Stimulated activated CD4-positive, alpha-beta T cell treated with anti-CD3 and anti-CD28 coated beads, TNF-alpha, amount 100 ng/mL, for 48 hours (primary cell): ENCODE results near the gene TLE7.
A peak's percentile ranks its signal among the peaks of the same experiment; 100 is the strongest.

ENCODE experiments used
- DNase-seq, 3 donors: peaks; one replicate each; pipeline ENCODE4 v3.0.0-alpha.2; 2020; ENCODE audit warnings: low read depth in 3 of 3

The TLE7 gene

DNA sequence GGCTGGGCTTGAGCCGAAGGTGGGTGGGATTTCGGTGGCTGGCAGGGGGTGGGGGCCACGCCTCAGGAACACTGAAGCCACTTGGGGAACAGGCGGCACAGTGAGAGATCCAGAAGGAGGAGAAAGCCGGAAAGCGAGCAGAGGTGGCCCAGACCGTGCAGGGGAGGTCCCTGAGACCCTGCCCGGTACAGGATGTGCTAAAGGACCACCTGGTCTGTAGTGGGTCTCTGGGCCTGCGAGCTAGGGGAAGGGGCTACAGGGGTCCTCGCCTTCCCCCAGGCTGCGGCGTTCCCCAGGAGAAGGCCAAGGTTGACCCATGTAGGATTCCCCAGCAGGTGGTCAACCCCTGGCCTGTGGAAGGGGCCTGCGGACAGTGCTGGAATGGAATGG, at the start of gene TLE7:
Gene TLE7, minus strand, starts transcription at position 4 of the 390 bp plus-strand sequence. CDS start 8,730 bp downstream, outside the sequence.
- no peak for DNase-seq

DNA sequence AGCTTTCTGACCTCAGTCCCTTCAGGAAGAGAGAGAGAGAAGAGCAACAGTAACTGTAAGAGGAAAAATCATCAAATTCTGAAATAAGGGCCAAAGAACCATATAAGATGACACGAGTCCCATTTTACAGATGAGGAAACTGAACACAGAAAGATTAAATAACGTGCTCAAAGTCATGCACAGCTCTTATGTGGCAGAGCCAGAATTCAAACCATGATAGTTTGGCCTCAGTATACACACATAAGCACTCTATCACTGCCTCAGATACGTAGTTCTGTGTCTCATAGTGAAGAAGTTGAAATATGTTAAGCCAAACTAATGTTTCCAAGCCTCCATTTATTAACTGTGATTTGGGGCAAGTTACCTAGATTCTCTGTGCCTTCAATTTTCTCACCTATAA, 49.2 kb upstream of the TLE7 start:
- DNase-seq, result no peak

DNA sequence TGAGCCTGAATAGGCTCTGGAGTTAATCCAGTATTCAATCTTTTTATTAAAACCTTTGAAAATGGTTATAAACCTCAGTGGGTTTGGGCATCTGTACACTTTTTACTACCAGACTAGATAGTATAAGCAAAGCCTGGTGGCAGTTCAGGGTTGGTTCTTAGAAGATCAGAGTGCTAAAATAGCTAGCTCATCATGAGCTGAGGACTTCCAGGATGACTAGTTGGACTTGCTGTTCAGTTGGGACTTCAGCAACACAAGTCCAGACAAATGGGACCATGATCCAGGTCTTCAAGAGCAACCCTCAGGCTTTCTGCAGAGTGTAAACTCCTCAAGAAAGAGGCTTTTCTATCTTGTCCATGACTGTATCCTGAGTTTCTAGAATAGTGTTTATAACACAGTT, 48.5 kb upstream of the TLE7 start:
- no peak for DNase-seq

DNA sequence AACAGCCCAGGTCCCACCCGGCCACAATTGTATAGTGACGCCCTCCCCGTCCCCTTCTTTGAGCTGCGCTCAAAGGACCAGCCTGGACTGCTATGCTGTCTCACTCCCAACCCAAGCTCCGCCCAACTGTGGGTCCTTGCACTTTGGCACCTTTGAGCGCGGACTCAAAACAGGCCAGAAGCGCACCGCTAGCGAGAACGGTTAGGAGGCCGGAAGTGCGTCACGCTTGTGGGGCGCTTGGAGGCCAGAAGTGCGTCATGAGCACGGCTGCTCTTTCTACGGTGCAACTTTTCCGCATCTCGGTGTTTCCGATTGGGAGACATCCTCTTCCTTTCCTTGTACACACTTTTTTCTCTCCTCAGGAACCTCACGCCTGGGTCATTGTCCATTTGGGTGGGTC, 47.3 kb upstream of the TLE7 start, which contains the start of gene ZNF19:
Gene ZNF19, minus strand, starts transcription at position 203 of the 400 bp plus-strand sequence. CDS start 7,210 bp downstream, outside the sequence.
- no peak for DNase-seq

DNA sequence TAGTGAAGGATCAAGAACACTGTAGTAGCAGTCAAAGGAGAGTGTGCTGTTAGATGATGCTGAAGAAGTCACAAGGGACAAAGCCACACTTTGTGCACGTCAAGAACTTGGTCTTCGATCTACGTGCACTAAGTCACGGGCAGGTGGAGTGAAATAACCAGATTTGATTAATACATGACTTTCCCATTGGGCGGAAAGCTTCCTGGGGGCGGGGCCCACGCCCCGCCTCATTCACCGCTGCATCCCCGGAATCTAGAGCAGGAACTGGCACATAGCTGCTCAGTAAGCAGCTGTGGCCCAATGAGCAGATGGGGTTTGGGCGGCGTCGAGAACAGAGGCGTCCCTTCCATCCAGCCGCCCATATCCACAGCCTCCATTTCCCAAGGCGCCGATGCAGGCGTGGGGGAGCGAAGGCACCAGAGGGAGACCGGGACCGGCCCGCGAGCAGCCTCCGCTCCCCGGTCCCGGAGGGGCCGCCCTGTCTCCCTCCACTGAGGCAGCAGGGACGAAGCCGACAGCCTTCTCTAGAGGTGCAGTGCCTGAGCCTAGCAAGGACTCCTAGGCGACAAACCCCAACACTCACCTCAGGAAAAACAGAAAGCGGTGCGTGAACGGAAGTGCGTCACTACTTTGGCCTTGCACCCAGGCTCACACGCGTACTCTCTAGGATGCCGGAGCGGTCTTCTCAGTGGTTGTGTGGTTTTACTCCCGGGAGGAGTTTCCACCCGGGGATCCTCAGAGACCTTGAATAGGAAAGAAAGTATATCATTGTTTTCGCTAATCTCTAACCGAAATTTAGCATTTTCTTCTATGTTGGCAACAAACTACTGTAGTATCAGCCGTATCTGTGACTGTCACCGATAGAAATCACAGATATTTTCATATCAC, 42.4 kb upstream of the TLE7 start:
- DNase-seq, result peak; percentile 51 to 67 (median 62)

DNA sequence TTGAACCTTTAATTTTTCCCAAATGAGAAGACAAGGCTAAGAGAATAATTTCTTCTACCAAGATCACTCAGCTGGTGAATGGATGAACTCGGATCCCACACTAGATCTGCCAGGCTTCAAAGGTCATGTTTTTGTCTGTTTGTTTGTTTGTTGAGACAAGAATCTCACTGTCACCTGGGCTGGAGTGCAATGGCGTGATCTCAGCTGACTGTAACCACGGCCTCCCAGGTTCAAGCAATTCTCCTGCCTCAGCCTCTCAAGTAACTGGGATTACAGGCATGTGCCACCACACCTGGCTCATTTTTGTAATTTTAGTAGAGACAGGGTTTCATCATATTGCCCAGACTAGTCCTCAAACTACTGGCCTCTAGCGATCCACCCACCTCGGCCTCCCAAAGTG, 40.7 kb upstream of the TLE7 start:
- DNase-seq, result no peak

DNA sequence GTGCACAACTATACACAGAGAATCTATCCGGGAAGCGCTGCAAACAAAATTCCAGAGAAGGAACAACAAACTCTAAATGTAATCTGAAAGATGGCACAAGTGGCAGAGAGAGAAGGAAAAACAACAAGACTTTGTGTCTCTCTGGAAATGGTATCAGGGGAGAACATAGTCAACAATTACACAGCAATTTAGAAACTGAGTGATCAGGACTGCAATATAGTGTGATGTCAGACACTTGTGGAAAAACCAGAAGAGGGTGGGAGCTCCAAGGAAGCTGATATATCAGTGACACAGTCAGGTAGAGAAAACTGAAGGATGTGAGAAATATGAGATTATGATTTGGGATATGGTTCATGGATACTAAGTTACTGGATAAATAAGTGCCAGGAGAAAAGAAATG, 39.1 kb upstream of the TLE7 start:
- DNase-seq, result no peak

DNA sequence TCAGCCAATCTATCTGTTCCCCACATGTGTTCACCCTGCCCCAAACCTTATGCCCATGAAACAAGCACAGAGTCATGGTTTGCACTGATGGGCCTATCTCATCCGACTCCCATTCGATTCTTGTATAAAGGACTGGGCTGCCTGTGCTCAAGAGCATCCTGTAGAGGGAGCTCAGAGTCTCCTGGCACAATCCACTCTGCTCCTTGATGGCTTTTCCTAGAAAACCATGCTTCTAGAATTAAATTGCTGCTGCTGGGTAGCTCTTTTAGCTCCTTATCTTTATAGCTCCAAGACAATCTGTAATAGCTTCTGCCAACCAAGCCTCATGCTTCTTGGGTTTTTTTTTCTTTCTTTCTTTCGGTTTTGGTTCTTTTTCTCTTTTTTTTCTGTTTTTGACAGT, 37.6 kb upstream of the TLE7 start:
- DNase-seq, result no peak

DNA sequence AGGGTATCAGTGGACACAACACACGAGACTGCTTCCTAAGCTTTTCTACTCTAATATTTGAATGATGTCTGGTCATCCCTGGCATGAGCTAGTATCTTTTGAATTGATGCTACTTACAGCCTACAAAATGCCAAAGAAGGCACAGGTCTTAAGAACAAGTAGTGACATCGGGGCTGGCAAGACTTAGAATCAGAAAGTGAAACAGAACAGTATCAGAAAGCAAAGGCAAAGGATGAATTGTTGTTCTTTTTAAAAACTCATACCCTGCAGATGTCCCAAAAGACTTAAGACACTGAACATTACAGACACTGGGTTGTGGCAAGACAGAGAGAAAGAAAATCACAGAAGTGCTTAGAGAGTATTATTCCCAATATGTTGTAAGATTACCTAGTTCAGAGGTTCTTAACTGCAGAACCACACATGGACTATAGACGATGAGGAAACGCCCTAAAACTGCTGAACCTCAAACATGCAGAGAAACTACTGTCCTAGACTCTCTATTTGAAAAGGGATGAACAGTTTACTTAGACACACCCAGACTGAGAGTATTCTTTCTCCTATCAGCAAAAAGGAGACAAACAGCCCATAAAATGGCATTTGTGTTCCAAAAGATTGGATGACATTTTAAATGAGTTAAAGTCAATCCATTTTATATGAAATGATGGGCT, 34.7 kb upstream of the TLE7 start:
- no peak for DNase-seq

DNA sequence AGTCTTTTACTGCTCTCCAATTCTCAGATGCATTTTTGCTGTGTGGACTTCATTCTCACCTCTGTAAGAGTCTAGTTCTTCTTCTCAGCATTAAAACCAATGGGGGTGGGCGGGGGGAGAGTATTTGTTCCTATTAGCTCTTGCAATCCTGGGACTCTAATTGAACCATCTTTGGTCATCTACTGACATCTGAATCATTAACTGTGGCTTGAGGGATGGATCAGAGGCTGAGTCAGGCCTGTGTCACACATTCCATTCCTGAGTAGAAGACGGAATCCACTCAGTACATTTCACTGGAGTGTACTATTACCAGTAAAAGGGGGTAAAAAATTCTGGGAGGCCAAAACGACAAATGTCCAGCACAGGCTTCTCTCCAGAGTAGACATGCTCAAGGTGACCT, 33.0 kb upstream of the TLE7 start:
- DNase-seq, result no peak

DNA sequence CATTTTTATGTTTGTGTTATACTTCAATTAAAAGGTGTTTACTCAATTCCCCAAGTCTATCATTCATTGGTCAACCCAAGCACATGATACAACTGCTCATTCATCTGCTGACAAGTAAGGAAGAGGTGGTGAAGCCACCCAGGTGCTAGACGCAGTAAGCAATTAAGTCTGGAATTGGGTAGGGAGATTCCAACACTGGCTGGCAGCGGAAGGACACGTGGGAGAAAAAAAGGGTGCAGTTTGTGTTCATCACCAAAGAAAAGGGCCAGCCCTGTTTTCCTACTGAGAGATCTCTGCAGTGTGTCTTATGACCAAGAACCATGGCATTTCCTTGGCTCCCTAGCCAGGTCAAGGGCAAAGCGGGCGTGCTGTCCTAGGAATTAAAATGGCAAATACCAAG, 32.0 kb upstream of the TLE7 start:
- no peak for DNase-seq

DNA sequence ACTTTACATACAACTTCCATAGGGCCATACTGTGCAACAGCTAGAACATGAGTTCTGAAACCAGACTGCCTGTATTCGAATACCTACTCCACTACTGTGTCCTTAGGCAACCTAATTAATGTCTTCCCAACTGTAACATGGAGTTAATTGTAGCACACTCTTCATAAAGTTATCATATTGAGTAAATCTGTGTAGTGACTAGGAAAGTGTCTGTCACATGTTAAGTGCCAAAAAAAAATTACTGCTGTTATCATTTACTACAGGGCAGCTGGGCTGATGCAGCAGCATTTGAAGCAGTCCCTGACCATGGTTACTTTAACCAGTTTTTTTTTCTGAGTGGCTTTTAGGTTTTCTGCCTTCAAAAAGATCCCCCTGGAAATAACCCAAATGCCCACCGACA, 31.1 kb upstream of the TLE7 start:
- DNase-seq, result no peak

DNA sequence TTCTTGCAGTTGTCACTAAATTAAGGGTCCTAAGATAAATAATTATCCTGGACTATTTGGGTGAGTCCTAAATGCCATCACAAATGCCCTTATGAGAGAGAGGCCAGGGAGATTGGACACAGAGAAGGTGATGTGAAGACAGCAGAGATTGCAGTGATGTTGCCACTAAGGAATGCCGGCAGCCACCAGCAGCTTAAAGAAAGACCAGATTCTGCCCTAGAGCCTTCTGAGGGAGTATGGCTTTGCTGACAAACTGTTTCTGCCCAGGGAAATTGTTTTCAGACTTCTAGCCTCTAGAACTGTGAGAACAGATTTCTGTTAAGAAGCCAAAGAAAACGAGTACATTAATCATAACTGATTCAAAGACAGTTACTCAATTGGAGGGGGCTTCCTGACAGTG, 30.2 kb upstream of the TLE7 start:
- DNase-seq, result no peak

DNA sequence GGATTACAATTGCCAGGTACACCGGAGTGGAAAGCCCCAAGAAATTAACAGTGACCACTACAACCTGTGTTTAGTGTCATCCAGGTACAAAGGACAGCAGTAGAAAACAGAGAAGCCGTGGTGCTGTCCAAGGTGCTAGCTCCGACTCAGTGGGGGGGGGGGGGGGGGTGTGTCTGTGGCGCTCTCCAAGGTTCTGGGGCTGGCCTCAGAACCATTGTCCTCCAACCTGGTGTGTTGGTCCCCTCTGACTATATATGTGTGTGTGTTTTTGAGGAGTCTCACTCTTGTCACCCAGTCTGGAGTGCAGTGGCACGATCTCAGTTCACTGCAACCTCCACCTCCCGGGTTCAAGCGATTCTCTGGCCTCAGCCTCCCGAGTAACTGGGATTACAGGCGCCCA, 26.0 kb upstream of the TLE7 start:
- DNase-seq, result peak in 1 of 3 donors; percentile 15

DNA sequence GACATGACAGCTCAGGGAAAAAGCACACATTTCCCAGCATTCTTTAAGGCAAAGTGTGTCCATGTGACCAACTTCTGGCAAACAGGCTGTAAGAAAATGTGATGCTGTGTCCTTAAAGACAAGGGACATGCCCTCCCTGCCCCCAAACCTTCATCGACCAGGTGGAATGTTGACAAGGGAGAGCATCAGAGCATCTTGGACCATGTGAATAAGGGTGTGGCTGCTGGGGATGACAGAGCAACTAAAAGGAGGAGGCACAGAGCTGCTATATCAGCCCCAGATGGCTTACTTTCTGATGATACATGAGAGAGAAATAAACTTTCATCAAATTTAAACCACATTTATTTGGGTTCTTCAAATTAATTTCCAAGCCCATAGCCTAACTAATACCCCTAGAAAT, 22.4 kb upstream of the TLE7 start:
- no peak for DNase-seq

DNA sequence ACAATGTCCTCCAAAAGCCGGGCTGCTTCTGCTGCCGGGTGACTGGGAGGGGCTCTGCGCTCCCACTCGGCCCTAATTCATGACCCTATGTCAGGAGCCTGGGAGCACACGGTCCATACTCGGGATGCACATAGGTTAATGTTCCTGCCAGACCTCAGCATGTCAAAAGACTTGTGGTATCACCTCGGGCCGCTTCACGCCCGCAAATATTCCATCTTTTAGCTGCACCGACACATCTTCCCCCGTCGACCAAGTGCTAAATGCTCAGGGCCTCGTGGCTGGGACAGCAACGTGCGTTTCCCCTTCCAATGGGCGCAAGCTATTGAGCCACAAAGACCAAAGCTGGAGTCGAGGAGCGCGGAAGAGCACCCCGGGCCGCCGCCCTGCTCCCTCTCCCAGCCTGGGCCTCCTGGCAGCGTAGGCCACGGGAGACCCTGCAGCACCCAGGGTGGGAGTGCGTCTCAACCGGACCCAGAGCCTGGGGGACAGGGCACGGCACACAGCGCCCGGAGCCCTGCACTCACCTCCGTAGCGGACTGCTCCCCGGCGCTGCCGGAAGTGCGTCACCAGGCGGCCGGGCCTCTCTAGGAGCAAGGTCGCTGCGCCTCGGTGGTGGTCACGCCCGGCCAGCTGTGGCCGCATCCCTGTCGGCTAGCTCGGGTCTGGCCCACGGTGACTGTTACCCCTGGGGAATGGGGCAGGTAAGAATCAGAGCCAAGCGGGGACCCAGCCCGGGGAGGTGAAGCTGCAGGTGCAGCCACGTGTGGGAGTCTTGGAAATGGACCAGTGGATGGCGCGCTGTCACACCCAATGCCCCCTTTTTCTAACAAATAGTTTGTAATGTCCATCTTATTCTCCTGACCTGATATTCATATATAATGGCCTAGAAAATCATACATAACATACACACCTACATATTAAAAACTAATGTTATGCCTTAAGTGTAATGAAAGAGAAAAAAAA, 20.1 kb upstream of the TLE7 start, which contains the start of gene ZNF23:
Gene ZNF23, minus strand, starts transcription at position 562 of the 963 bp plus-strand sequence. CDS start 5,451 bp downstream, outside the sequence.
- DNase-seq, result peak; percentile 53 to 73 (median 58)

DNA sequence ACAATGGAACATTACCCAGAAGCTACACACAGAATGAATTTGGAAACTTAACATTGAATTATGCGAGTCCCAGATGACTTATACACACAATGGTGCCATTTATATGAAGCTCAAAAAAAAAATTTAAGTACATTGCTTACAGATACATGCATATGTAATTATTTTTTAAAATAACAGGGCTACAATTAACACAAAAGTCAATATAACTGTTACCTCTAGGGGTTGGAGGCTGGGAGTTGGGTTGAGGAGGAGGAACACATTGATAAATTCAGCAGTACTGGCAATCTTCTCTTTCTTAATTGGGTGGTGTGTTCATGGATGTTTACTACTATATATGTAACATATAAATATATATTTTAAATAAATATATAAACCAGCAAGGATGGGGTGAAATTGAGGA, 19.1 kb upstream of the TLE7 start:
- DNase-seq, result no peak

DNA sequence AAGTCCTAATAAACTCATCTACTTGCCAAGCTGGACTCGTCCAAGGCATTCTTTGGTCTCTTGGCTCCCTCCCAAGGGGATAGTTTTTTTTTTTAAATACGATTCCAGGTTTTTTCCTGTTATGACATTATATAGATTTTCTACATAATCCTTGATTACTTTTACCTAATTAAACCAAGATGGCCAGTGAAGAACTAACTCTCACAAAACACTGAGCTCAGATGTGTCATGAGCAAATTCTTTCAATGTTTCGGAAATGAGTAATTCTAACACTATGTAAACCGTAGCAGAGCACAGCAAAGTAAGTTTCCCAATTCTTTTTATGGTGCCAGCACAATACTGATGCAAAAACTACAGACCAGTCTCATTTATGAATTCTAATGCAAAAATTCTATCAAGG, 18.4 kb upstream of the TLE7 start:
- no peak for DNase-seq

DNA sequence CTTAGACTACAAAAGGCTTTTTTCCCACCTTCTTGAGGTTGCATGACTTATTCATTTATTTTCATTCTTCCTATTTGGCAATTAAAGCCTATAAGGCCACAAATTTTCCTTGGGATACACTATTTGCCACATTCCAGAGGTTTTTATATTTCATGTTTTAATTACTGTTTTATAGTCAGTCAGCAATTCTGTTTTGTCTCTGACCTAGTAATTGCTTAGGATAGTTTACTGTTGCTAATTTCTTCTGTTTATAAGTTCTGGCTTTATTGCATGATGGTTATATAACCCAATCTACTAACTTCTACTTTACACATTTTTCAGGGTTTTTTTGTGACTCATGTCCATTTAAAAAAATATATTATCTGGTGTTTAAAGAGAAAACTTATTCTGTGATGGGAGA, 17.7 kb upstream of the TLE7 start:
- no peak for DNase-seq

DNA sequence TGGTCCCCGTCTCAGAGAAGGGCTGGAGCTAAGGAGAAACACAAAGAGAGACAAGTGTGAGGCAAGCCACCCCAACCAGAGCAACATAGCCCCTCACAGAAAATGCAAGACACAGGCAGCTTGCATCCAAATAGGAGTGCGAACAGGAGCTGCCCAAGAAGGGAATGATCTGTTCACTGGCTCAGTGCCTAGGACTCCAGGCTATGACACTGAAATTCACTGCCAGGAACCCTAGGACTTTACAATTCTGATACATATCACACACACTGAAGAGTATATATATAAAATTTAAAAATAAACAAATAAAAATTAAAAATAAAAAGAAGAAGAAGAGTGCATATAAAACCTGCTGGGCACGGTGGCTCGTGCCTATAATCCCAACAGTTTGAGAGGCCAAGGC, 14.9 kb upstream of the TLE7 start:
- DNase-seq, result no peak

DNA sequence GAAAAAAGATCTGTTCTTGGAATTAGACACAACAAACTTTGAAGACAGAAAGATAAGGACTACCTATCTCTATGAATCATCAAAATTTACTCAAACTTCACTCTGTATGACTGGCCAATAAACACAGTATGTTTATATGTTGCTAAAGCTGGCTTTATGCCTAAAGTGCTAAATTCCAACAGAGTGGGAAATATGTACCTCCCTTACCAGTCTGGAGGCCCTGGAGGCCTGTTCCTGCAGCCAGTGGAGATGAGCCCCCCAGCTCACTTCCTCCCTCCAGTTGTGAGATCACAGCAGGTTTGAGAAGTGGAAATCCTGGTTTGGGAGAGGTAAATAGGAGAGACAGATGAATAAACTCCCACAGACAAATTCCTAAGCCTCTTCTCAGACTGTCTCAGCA, 11.2 kb upstream of the TLE7 start:
- DNase-seq, result no peak

DNA sequence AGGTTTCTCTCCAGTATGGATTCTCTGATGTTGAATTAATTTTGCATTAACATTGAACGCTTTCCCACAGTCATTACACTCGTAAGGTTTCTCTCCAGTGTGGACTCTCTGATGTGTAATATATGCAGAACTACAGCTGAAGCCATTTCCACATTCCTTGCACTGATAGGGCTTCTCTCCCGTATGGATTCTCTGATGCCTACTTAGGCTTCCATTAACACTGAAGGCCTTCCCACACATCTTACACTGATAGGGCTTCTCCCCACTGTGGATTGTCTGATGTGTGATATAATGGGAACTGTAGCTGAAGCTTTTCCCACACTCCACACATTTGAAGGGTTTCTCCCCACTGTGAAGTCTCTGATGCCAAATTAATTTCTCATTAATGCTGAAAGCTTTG, 7.2 kb upstream of the TLE7 start:
- no peak for DNase-seq
